IPS DF 4.7 (cell line): ENCODE measurements around the gene PBLD.
"Not testable (repeated sequence)": the region's sequence is repeated elsewhere in the genome, so short reads cannot be mapped to it uniquely, and the experiment has no call there.

Experiments
- DNase-seq: peaks from one replicate; pipeline ENCODE4 v3.0.0-alpha.2; 2013; ENCODE audit warnings: low spot score; ENCODE audit errors: extremely low read depth

Gene PBLD

DNA sequence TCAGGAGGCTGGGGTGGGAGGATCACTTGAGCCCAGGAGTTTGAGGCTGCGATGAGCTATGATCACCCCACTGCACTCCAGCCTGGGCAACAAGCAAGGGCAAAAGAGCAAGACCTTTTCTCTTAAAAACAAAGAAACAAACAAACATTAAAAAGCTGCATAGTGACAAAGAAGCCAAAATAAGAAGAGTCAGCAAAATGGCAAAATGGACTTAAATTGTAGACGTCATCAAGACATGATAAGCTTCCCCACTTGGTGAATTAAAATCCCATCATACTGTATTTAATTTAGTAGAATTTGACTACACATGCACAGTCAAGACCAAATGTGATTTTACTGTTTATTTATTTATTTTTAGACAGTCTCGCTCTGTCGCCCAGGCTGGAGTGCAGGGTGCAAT, 52.0 kb downstream of the PBLD start:
- no peak for DNase-seq

DNA sequence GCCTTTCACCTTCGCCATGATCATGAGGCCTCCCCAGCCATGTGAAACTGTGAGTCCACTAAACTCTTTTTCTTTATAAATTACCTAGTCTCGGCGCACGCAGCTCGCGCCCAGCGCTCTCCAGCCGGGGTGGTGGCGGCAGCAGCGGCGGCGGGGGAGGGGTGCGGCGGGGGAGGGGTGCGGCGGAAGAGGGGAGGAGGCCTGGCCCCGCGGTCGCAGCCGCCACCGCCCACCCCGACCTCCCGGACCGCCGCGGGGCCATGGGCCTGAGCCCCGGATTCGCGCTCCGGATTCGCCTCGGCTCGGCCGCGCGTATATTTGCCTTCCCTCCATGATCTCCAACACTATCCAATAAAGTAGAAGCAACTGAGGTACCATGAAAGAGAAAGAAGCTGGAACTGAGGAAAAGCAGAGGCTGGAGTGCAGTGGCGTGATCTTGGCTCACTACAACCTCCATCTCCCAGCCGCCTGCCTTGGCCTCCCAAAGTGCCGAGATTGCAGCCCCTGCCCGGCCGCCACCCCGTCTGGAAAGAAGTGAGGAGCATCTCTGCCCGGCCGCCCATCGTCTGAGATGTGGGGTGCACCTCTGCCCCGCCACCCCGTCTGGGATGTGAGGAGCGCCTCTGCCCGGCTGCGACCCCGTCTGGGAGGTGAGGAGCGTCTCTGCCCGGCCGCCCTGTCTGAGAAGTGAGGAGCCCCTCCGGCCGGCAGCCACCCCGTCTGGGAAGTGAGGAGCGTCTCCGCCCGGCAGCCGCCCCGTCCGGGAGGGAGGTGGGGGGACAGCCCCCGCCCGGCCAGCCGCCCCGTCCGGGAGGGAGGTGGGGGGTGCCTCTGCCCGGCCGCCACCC, 53.6 kb downstream of the PBLD start:
- DNase-seq = not testable (repeated sequence)

DNA sequence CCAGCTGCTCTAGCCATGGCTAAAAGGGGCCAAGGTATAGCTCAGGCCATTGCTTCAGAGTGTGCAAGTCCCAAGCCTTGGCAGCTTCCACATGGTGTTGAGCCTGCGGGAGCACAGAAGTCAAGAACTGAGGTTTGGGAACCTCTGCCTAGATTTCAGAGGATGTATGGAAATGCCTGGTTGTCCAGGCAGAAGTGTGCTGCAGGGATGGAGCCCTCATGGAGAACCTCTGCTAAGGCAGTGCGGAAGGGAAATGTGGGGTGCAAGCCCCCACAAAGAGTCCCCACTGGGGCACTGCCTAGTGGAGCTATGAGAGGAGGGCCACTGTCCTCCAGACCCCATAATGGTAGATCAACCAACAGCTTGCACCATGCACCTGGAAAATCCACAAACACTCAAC, 54.9 kb downstream of the PBLD start:
- not testable (repeated sequence) for DNase-seq

- DNase-seq = no peak
These were observed 56.5 kb downstream of the PBLD start for GRCh38 chr10:68276224-68276623.

DNA sequence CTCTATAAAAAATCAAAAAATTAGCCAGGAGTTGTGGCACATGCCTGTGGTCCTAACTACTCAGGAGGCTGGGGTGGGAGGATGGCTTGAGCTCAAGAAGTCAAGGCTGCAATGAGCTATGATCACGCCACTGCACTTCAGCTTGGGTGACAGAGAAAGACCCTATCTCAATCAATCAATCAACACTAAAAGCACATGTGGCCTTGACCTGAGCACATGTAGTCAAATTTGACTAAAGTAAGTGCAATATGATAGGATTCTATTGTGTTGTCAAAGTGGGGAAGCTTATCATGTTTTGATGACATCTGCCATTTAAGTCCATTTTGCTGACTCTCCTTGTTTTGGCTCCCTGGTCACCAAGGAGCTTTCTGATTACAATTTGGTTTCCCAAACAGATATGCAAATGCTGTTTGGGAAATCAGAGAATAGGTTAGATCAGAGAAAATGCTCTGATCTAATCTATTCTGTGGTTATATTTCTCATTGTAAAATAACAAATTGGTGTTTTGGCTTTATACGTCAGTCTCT, 57.1 kb downstream of the PBLD start:
- no peak for DNase-seq

DNA sequence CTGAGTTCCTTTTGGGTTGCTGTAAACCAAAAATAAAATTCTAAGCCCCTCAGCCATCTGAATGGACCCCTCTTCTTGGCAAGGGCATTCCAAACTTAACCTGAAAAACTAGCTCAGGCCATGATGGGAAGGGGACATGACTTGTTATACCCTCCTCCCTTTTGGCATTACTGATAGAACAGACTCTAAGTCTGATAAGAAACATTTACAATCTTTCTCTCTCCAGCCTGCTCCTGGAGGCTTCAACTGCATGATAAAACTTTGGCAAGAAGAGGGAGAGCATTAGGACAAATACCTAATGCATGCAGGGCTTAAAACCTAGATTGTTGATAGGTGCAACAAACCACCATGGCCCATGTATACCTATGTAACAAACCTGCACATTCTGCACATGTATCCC, 59.9 kb downstream of the PBLD start:
- no peak for DNase-seq

- no peak for DNase-seq
These were observed 61.4 kb downstream of the PBLD start for GRCh38 chr10:68271196-68271882.

DNA sequence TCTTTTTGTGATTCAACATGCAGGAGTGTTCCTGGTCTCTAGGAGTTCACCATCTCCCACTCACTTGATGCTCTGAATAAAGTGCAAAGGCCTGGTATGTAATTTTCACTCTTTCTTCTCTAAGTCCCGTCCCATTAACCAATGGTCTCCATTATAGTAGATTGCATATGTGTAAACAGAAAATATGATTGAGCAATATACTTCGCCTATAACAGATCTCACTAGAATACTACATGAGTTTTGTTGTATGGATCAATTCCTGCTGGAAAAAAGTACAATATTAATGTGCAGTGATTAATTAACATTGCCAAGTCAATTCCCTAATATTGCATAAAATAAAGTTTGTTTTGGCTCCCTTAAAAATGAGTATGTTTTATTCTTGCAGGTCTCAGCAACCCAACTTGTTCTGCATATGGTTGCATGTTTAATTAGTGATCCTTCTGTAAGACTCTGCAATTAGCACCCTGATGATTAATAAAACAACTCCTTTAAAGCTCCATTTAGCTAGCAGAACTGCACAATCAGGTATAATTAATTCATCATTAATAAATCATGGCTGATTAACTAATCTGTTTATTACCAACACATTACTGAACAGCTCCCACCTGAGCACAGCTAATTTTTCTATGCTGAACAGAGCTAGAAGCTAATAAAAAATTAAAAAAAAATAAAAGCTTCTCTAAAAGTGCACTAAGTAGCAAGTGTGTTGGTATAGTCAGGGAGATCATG, 63.0 kb downstream of the PBLD start:
- DNase-seq = no peak

DNA sequence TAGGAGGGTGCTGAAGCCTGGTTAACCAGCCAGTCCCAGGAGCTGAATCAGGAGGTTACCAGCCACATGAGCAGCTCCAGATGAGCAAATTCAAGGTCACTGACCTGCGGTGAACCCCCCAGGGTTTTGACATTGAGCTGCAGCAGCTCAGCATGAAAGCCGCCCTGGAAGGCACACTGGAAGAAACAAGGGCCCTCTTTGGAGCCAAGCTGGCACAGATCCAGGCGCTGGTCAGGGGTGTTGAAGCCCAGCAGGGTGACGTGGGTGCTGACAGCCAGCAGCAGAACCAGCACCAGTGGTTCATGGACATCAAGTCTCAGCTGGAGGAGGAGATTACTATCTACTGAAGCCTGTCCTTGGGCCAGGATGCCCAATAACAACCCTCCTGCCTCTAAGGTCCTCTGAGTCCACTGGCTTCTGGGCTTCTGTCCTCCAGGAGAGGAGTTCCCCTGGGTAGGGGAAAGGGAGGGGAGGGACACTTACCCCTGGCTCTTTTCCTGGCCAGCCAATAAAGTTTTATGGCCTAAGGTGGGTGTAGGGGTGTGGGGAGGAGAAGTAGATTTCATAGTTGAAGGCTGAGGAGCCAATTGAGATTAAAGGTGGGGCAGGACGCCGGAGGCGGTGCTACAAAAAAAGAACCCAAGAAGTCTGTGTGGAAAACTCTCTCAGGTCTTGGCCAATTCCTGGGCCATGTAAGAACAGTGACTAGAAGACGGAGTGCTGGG, 71.4 kb downstream of the PBLD start:
- DNase-seq = no peak

GRCh38 chr10:68253346-68253745, 79.4 kb downstream of the PBLD start:
- no peak for DNase-seq

- no peak for DNase-seq
These were observed 80.9 kb downstream of the PBLD start for GRCh38 chr10:68251625-68252495.

DNA sequence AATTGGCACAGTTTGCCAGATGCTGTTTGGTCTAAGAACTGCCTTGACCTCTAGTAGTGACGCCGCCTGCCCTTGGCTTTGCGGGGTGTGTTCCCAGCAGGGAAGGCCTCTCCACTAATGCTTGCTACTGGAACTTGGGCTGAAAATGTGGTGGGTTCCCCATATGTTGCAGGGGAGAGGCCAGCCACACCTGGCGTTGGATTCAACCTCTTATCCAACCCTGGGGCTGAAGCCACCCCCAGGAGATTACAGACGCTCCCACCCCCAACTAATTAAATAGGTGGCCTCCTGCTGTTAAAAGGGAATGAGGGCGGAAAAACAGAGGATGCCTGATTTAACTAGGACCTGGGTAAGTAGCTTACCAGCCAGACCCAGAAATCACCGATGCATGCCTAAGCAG, 81.6 kb downstream of the PBLD start:
- no peak for DNase-seq

GRCh38 chr10:68249297-68249696, 83.4 kb downstream of the PBLD start:
- DNase-seq = no peak

DNA sequence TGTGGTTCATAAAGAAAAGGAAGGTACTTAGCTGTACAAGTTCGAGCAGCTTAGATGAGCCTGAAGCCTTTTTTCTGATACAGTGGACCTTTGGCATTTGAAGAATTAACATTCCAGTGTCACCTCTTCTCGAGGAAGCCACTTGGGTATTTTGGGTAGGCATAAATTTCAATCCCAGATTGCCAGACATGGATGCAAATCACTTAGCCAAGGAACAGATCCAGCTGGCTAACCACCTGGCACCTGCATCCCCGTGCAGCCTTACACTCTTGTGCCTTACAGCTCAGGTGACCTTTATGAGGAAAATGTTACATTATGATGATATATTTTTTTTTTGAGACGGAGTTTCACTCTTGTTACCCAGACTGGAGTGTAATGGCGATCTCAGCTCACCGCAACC, 84.8 kb downstream of the PBLD start:
- no peak for DNase-seq

DNA sequence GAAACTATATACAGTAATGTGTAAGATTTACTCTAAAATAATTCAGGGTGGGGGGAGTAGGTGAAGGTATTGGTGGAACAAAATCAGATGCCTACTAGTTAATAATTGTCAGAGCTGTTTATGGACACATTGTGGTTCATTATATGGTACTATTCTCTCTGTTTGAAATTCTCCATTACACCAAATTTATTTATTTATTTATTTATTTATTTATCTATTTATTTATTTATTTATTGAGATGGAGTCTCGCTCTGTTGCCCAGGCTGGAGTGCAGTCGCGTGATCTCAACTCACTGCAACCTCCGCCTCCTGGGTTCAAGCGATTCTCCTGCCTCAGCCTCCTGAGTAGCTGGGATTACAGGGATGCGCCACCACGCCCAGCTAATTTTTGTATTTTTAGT, 86.3 kb downstream of the PBLD start:
- DNase-seq = not testable (repeated sequence)

GRCh38 chr10:68242051-68242450, 90.7 kb downstream of the PBLD start:
- no peak for DNase-seq

DNA sequence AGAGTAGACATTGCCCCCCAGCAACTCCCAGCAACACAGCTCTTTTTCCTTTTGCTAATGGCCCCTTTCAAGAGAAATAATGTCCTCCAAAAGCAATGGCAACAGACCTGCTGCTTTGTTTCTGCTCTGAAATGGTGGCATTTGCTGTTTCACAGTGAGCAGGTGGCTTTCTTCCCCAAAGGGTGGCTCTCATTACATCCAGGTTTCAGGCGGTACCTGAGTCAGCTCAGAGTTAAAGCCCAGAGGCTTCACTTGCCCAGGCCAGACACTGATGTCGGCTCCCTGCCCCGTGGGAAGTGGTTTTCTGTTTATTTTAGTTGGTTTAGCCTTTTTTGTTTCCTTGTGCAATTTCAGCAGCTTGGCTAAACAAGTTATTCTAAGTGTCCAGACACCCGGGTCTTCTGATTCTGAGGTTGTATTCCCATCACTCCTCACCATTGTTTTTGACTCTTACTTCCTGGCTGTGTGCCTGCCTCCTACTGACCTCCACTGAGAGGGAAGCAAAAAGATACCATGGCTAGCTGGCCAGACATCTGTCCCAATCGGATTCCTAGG, 93.1 kb downstream of the PBLD start:
- DNase-seq = no peak

DNA sequence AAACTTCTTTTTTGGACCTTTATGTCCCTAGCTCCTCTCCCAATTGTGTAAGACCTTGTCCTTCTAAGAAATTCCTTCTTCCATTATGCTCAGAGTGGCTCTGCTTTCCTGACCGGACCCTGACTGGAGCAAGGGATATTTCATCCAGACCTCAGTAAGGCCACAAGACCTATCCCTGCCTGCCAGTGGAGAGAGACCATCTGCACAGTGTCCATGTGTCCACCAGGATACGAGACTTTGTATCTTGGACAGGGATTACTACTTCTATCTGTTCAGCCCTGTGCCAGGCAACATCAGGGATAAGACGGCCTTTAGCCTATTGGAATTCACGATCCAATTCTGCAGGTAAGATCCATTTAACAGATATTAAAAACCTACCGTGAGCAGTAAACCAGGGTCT, 93.7 kb downstream of the PBLD start:
- DNase-seq = no peak

DNA sequence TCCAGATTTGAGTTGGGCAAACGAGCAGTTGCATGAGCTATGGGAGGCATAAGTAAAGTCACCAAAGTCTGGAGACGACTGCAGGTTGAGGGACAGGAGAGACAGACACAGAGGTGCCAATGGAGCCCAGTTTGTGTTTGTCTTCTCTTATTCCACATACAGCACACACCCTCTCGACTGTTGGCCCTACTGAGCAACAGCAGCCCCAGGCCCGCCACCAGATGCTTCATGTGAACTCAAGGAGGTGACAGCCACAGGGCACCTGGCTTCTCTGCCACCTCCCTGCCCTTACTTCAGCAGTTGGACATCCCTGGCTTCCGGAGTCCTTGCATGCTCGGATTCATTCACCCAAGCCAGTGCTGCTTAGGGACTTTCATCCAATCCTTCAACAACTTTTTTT, 94.4 kb downstream of the PBLD start:
- DNase-seq = no peak

- no peak for DNase-seq
These were observed 95.6 kb downstream of the PBLD start for GRCh38 chr10:68237173-68237572.
